Muscle of leg (tissue), 11 donors: Measurements from ENCODE around the gene TEX36. TPM values are rescaled to one million over a fixed set of nuclear protein-coding genes. Genes with fewer than 3 reads are reported as not detected.
A peak's percentile ranks its signal among the peaks of the same experiment; 100 is the strongest.

Experiments
- DNase-seq: peaks from one replicate; pipeline ENCODE4 v3.0.0; 2013
- H3K27ac ChIP-seq: one replicate; pipeline ENCODE4 v1.5.1; 2013; ENCODE audit warnings: mild to moderate bottlenecking, low read length, control low read depth
- H3K27me3 ChIP-seq: one replicate; pipeline ENCODE4 v1.6.1; 2013; ENCODE audit warnings: low read length; ENCODE audit not compliant: control insufficient read depth, insufficient read depth
- H3K36me3 ChIP-seq: one replicate; pipeline ENCODE4 v1.6.1; 2013; ENCODE audit warnings: low read length; ENCODE audit not compliant: control insufficient read depth, insufficient read depth
- H3K4me1 ChIP-seq: one replicate; pipeline ENCODE4 v1.6.1; 2013; ENCODE audit warnings: low read length; ENCODE audit not compliant: control insufficient read depth, insufficient read depth
- H3K4me3 ChIP-seq: one replicate; pipeline ENCODE4 v1.5.1; 2013; ENCODE audit warnings: low read length, control low read depth
- H3K9me3 ChIP-seq: replicated peaks from 2 replicates; pipeline ENCODE4 v1.6.1; 2013; ENCODE audit warnings: low read depth, low read length; ENCODE audit not compliant: control insufficient read depth
- WGBS: methylation state at CpG from one replicate; pipeline ENCODE4 v1.1.5; 2013; ENCODE audit warnings: missing lambda C conversion rate; ENCODE audit not compliant: insufficient coverage; 5-methylcytosine and 5-hydroxymethylcytosine counted together
- polyA plus RNA-seq, 8 donors: library from polyadenylated mRNA; unstranded; fragments of 120-200 nt; gene quantifications; one replicate each; pipeline versions ENCODE4 v1.2.1 to v1.2.3, GENCODE V29; 2013; ENCODE audit warnings: inconsistent platforms in 1 of 8, low replicate concordance in 1 of 8; ENCODE audit not compliant: insufficient read length in 8 of 8, insufficient read depth in 1 of 8
- total RNA-seq: library from RNA; stranded (reverse); fragments of 120-200 nt; gene quantifications from one replicate; pipeline ENCODE4 v1.2.4, GENCODE V29; 2013

Gene TEX36
- total and polyA plus RNA-seq, 9 donors: 0.50 TPM; not detected in 8

DNA sequence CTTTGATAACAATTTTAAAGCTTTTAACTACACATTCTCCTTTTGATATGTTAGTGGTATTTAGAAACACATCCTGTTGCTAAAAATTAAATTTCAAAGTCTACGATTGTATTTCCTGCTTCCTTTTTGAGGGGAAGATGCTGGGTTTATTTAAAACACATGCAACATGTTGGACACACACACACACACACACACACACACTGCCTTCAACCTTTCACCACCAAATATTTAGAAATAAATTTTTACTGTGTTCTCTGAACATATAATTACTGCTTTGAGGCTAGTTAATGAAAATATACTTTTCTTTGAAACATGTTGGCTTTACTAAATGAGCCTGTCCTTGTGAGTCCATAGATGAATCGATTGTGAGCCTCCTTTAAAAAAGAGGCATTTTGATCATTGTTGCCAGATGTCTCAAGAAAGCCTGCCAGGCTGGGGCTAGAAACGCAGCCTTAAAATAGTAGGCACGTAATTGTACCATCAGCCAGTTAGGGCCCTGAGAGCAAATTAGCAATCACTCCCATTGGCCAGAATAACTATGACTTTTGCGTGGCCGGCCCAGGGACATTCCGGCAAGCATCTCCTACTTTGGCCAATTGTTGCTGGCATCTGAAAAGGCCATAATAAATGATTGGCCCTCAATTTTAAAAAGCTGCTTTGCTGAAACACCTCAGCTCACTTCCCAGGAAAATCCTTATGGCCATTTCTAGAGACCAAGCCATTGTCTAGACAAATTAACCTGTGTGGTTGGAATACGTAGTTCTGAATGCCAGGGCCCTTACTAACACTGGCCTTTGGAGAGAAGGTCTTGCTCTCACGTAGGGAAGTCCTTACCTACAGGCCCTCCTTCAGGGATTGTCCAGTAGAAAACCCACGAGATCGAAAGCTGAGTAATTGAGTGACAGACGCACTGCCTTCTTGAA is 9.9 kb upstream of the TEX36 start:
- H3K27ac ChIP-seq: no peak overlapping the region
- no peaks in the 10 kb centered on the region for H3K4me1 ChIP-seq
- no peaks in the 10 kb centered on the region for H3K9me3 ChIP-seq
- H3K36me3 ChIP-seq: no peaks in the 10 kb centered on the region
- H3K27me3 ChIP-seq: peaks cover 2% of the 10 kb centered on the region
- peak; percentile 10 for DNase-seq
- 61% methylated on average over 10 of the region's 12 CpGs for WGBS
- no peak overlapping the region for H3K4me3 ChIP-seq

DNA sequence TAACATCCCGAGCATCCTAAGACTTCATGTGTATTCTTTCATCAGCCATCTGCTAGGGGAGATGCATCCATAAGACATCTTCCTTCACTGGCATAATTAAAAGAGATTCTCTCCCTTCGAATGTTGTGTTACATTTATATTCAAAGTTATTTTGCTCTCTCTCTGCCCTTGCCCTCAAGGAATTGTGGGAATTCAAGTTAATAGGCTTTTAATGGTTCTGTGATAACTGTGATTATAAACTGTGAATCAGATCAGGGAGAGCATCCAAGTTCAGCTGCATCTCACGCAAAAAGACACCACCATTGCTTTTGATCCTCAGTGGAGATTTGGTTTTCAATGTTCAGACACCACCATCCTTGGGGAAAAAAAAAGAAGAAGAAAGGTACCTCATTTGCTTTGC is 9.2 kb upstream of the TEX36 start:
- Histone ChIP-seq H3K27ac (no peak overlapping the region), H3K9me3 (no peaks in the 10 kb centered on the region), H3K4me1 (no peaks in the 10 kb centered on the region), H3K36me3 (no peaks in the 10 kb centered on the region), H3K4me3 (no peak overlapping the region), H3K27me3 (peaks cover 2% of the 10 kb centered on the region)
- no peak for DNase-seq
- 83% methylated on average over 1 of the region's 3 CpGs for WGBS

DNA sequence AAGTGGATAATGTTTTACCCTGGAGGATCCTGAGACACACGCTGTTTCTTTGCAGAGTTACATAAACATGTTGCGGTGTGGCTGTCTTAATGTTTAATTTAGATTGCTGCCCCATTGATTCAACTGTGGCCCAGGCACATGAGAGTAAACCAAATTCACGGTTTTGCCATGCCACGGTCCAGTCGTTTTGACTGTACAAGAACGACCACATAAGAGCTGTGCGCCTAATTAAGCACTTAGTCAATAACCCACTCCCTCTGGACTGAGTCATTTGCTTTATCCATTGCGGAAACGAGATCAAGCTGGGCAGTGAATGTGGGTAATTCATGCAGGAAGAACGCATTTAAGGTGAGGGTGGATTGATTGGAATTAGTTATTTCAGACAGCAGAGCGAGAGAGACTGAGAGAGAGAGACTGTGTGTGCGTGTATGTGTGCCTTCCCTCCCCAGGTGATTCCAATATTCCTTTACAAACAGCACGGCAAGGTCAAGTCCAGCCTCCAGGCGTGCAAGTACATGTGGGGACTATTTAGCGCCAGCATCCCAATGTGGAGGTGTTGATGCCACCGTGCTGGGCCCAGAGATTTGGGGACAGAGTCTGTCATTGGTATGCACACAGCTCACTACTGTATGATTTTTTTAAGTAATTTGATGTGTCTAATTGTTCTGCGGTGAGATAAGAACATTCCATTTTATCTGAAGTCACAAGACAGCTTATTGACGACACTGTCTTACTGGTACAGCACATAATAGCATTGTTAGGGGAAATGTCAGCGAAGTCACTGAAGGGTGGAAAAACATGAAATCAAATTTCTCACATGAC is 8.4 kb upstream of the TEX36 start:
- Histone ChIP-seq H3K4me3 (no peak overlapping the region), H3K36me3 (no peaks in the 10 kb centered on the region), H3K4me1 (no peaks in the 10 kb centered on the region), H3K27ac (no peak overlapping the region), H3K27me3 (peaks cover 2% of the 10 kb centered on the region), H3K9me3 (no peaks in the 10 kb centered on the region)
- 56% methylated on average over 10 of the region's 19 CpGs for WGBS
- no peak for DNase-seq

DNA sequence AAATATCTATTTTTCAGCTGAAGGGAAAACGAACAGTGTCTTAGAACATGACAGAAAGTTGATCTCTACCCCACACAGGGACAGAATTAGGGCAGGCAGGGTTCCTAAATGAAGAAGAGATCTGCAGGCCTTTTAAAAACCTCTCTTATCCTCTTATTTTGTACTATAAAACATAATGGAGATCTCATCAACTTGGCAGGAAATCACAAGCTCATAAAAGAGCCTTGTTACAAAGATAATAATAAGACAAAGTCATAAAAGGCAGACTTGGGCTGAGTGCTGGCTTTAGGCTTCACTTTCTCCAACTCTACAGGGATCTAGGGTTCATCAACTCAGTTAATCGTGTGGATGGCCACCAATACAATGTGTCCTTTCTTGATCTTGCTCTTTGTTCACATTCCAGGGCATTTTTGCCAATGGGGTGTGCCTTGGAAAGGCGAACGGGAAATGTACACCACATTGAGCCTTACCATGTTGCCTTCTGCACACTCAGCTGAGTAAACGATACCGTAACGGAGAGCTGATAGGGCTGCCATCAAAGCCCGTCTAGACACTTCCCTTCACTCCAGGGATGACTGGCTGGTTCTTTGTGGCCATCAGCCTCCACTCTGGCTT is 7.1 kb upstream of the TEX36 start:
- no peaks in the 10 kb centered on the region for H3K9me3 ChIP-seq
- WGBS: 67% methylated on average over 7 of the region's 8 CpGs
- no peak overlapping the region for H3K4me3 ChIP-seq
- no peaks in the 10 kb centered on the region for H3K4me1 ChIP-seq
- H3K27ac ChIP-seq: no peak overlapping the region
- H3K36me3 ChIP-seq: no peaks in the 10 kb centered on the region
- H3K27me3 ChIP-seq: no peaks in the 10 kb centered on the region
- DNase-seq: peak; percentile 15

DNA sequence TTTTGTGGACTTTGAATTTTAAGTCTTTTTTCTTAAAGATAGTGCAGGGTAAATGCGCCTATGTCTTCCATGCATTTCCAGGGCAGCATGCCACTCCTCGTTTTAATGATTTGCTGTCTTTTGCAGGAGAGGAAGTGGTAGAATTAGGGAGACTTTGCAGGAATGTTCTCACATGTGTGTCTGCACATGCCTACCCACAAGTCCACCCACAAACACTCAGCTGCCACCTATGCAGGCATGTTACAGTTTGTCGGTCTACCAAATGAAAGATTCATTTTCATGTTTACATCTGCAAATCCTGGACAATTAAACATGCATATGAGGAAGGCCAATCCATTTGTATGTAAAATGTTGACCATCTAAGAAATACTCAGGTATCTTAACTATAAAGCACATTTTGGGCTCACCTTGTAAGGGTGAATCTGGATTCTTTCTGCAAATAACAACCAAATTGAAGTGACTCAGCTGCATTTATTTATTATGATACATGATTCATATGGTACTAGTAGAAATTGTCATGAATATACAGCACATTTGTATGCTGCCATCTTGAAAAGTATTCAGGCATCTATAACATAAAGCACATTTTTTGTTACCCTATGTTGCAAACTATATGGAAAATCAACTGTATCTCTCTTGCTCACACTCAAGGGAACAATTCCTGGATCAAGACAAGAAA is 4.7 kb upstream of the TEX36 start:
- Histone ChIP-seq H3K9me3 (no peaks in the 10 kb centered on the region), H3K4me3 (no peak overlapping the region), H3K36me3 (no peaks in the 10 kb centered on the region), H3K4me1 (peaks cover 5% of the 10 kb centered on the region), H3K27ac (no peak overlapping the region), H3K27me3 (no peaks in the 10 kb centered on the region)
- no peak for DNase-seq
- no CpG with 5 or more reads among the region's 3 CpGs for WGBS

DNA sequence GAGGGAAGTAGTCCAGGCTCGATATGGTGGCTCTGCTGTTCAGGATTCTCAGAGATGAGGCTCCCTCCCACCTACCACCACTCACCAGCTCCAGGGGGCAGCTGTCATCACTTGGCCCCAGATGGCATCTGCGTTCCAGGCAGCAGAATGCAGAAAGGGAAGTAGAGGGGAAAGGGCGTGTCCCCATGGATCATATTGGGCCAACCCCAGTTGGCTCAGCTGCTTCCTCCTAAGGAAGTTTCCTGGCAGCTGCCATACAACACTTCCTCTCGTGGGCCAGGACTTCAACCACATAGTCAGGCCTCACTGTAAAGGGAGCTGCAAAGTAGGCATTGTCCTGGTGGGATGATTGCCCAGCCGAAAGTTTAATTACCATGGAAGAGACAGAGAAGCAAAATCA is 1.6 kb upstream of the TEX36 start:
- WGBS: 20% methylated on average over 1 of the region's 5 CpGs
- Histone ChIP-seq H3K9me3 (no peaks in the 10 kb centered on the region), H3K4me1 (peaks cover 5% of the 10 kb centered on the region), H3K27me3 (no peaks in the 10 kb centered on the region), H3K36me3 (no peaks in the 10 kb centered on the region), H3K4me3 (no peak overlapping the region), H3K27ac (no peak overlapping the region)
- peak; percentile 32 for DNase-seq

DNA sequence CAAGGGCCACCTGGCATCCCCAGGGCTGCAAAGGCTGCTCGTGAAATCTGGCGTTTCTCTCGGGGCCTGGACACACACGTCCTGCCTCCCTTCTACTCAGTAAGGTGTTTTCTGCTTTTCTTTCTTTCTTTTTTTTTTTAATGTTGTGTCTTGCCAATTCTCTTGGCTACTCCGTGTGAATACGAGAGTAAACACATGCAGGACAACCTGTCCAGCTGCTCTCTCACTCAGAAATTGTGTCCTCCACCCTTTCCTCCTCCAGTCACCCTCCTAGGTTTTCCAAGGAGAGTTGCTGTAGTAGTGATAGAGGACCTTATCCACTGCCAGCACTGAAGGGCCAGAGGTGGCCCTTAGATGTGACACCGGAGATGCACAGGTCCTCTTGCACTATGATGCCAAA is 858 bp upstream of the TEX36 start:
- Histone ChIP-seq H3K27ac (no peak overlapping the region), H3K4me1 (peaks cover 5% of the 10 kb centered on the region), H3K36me3 (no peaks in the 10 kb centered on the region), H3K9me3 (no peaks in the 10 kb centered on the region), H3K4me3 (no peak overlapping the region), H3K27me3 (no peaks in the 10 kb centered on the region)
- WGBS: no CpG with 5 or more reads among the region's 7 CpGs
- DNase-seq: no peak

DNA sequence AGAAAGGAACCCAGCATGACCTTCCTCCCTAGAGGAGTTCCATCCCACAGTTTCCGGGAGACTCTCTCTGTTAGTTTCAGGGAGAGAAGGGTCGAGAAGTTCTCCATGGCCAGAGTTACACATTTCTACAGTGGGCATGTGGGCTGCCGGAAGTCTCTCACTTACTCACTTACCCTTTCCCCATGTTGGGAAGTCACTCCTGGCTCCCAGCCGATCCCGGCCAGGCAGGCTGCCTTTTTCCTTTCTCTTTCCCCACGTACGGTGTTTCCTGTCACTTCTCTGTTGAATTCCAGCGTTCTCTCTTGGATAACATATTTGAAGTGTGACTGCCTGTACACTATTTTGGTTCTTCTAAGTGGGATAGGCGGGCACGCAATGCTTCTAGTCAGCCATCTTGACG is 3.5 kb downstream of the TEX36 start:
- Histone ChIP-seq H3K36me3 (no peaks in the 10 kb centered on the region), H3K4me1 (peaks cover 2% of the 10 kb centered on the region), H3K27ac (no peak overlapping the region), H3K27me3 (no peaks in the 10 kb centered on the region), H3K4me3 (no peak overlapping the region), H3K9me3 (peaks cover 6% of the 10 kb centered on the region)
- 83% methylated on average over 3 of the region's 11 CpGs for WGBS
- DNase-seq: no peak

DNA sequence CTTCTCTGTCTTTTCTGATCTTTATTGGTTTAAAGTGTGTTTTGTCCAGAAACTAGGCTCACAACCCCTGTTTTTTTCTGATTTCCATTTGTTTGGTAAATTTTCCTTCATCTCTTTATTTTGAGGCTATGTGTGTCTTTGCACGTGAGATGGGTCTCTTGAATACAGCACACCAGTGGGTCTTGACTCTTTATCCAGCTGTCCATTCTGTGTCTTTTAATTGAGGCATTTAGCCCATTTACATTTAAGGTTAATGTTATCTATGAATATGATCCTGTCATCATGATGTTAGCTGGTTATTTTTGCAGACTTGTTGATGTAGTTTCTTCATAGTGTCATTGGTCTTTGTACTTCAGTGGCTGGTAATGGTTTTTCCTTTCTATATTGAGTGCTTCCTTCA is 10.1 kb downstream of the TEX36 start:
- Histone ChIP-seq H3K27me3 (no peaks in the 10 kb centered on the region), H3K9me3 (peaks cover 4% of the 10 kb centered on the region), H3K4me3 (no peak overlapping the region), H3K27ac (no peak overlapping the region), H3K4me1 (no peaks in the 10 kb centered on the region), H3K36me3 (no peaks in the 10 kb centered on the region)
- DNase-seq: no peak
- WGBS: no CpG with 5 or more reads among the region's 1 CpG
